Neuronal stem cell (in vitro differentiated cells): ENCODE results near the gene SGSH.
A peak's percentile ranks its signal among the peaks of the same experiment; 100 is the strongest.

Experiments
- DNase-seq: peaks from one replicate; pipeline ENCODE4 v3.0.0-alpha.2; 2013; ENCODE audit warnings: low spot score
- H2AFZ ChIP-seq: one replicate; pipeline ENCODE4 v1.6.1; 2013; ENCODE audit warnings: mild to moderate bottlenecking, low read length, inconsistent platforms
- H2AK5ac ChIP-seq: 2 replicates; pipeline ENCODE4 v1.6.1; 2013; ENCODE audit warnings: low read depth, mild to moderate bottlenecking, inconsistent platforms, low read length, moderate library complexity, mixed read lengths
- H2BK120ac ChIP-seq: 2 replicates; pipeline ENCODE4 v1.6.1; 2013; ENCODE audit warnings: low read depth, mild to moderate bottlenecking, inconsistent platforms, low read length, moderate library complexity, mixed read lengths
- H2BK12ac ChIP-seq: one replicate; pipeline ENCODE4 v1.6.1; 2013; ENCODE audit warnings: low read length, inconsistent platforms
- H2BK15ac ChIP-seq: 2 replicates; pipeline ENCODE4 v1.6.1; 2013; ENCODE audit warnings: mild to moderate bottlenecking, low read length, inconsistent platforms, mixed read lengths
- H2BK5ac ChIP-seq: one replicate; pipeline ENCODE4 v1.6.1; 2013; ENCODE audit warnings: inconsistent platforms, mild to moderate bottlenecking, low read length, moderate library complexity
- H3K14ac ChIP-seq: one replicate; pipeline ENCODE4 v1.6.1; 2013; ENCODE audit warnings: low read length, inconsistent platforms
- H3K18ac ChIP-seq: 2 replicates; pipeline ENCODE4 v1.6.1; 2013; ENCODE audit warnings: low read length, inconsistent platforms
- H3K23ac ChIP-seq: 2 replicates; pipeline ENCODE4 v1.6.1; 2013; ENCODE audit warnings: low read depth, mild to moderate bottlenecking, mixed read lengths, low read length, inconsistent platforms; ENCODE audit not compliant: poor library complexity
- H3K27ac ChIP-seq: replicated peaks from 3 replicates; pipeline ENCODE4 v1.5.1; 2013; ENCODE audit warnings: low read length, inconsistent platforms
- H3K27me3 ChIP-seq, 3 experiments: 2 replicates each; pipeline ENCODE4 v1.6.1; 2013; ENCODE audit warnings: low read length in 3 of 3, mild to moderate bottlenecking in 2 of 3, inconsistent platforms in 1 of 3, low read depth in 1 of 3, mixed read lengths in 1 of 3, moderate library complexity in 1 of 3; ENCODE audit not compliant: control insufficient read depth in 3 of 3, insufficient read depth in 3 of 3
- H3K36me3 ChIP-seq, 2 donors: replicated peaks in 1 of 2; 2 replicates each; pipeline ENCODE4 v1.6.1; 2013; ENCODE audit warnings: low read length in 2 of 2; ENCODE audit not compliant: control insufficient read depth in 2 of 2, insufficient read depth in 2 of 2
- H3K4ac ChIP-seq: 2 replicates; pipeline ENCODE4 v1.6.1; 2013; ENCODE audit warnings: inconsistent platforms, mild to moderate bottlenecking, low read length, moderate library complexity
- H3K4me1 ChIP-seq, 2 donors: 1 replicate in 1 of 2; 2 replicates in 1 of 2; pipeline ENCODE4 v1.6.1; 2013; ENCODE audit warnings: low read length in 2 of 2, low read depth in 1 of 2; ENCODE audit not compliant: control insufficient read depth in 2 of 2, insufficient read depth in 1 of 2
- H3K4me2 ChIP-seq: one replicate; pipeline ENCODE4 v1.6.1; 2013; ENCODE audit warnings: mild to moderate bottlenecking, low read length, inconsistent platforms; ENCODE audit not compliant: insufficient read depth, poor library complexity, severe bottlenecking
- H3K4me3 ChIP-seq, 2 donors: 2 replicates each; pipeline ENCODE4 v1.5.1; 2013; ENCODE audit warnings: low read length in 2 of 2, mild to moderate bottlenecking in 2 of 2, inconsistent platforms in 1 of 2, moderate library complexity in 1 of 2
- H3K79me1 ChIP-seq: one replicate; pipeline ENCODE4 v1.6.1; 2013; ENCODE audit warnings: low read depth, mild to moderate bottlenecking, inconsistent platforms, low read length, moderate library complexity
- H3K9ac ChIP-seq: one replicate; pipeline ENCODE4 v1.6.1; 2013; ENCODE audit warnings: mild to moderate bottlenecking, low read depth, low read length, inconsistent platforms; ENCODE audit not compliant: poor library complexity
- H3K9me3 ChIP-seq, 2 donors: replicated peaks in 1 of 2; 2 replicates each; pipeline versions ENCODE3 to v1.6.1; 2013; ENCODE audit warnings: low read length in 2 of 2, mild to moderate bottlenecking in 2 of 2, inconsistent platforms in 1 of 2, low read depth in 1 of 2, mixed read lengths in 1 of 2, moderate library complexity in 1 of 2; ENCODE audit not compliant: control insufficient read depth in 2 of 2, insufficient read depth in 1 of 2
- H4K8ac ChIP-seq: one replicate; pipeline ENCODE4 v1.6.1; 2013; ENCODE audit warnings: low read depth, mild to moderate bottlenecking, inconsistent platforms, low read length, moderate library complexity
- H4K91ac ChIP-seq: one replicate; pipeline ENCODE4 v1.6.1; 2013; ENCODE audit warnings: low read length, low read depth, mild to moderate bottlenecking, inconsistent platforms; ENCODE audit not compliant: poor library complexity
- WGBS, 2 donors: extraction: QIAGEN DNeasy Blood & Tissue Kit; methylation state at CpG; one replicate each; pipeline ENCODE4 v1.1.7; 2013; ENCODE audit warnings: missing lambda C conversion rate in 2 of 2, mixed read lengths in 1 of 2; ENCODE audit not compliant: insufficient read length in 2 of 2, insufficient replicate concordance in 1 of 2; ENCODE audit errors: extremely low coverage in 2 of 2; 5-methylcytosine and 5-hydroxymethylcytosine counted together

SGSH gene

DNA sequence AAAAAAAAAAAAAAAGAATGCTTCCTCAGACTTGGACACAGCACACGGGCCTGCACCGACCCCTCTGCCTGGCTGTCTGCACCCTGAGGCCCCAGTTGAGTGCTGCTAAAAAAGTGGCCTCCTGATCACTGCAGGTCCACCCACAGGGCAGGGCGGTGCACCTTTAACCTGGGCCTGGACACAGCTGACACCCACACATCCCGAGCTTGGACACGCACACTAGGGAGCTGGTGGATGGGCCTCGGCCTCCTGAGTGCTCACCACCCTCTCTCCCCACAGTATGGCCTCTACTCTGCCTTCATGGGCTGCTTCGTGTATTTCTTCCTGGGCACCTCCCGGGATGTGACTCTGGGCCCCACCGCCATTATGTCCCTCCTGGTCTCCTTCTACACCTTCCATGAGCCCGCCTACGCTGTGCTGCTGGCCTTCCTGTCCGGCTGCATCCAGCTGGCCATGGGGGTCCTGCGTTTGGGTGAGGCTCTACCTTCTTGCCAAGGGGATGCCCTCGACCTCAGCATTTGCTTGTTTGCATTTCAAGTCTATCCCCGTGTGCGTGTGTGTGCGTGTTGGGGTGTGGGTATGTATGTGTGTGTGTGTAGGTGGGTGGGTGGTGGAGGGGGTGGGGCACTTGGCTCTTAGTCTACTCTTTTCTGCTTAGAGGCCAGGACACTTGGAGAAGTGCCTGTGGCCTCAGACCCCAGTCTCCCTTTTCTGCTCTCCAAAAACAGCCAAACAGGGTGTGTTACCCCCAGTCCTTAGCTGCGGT lies 2.4 kb upstream of the SGSH start:
- Histone ChIP-seq H4K8ac (no peak overlapping the region), H2BK12ac (no peak overlapping the region), H2AFZ (no peak overlapping the region), H3K23ac (no peak overlapping the region), H3K27ac (no peak overlapping the region), H3K18ac (no peak overlapping the region), H2AK5ac (no peak overlapping the region), H3K36me3 (peaks cover 5 to 18% of the 10 kb centered on the region in 2 donors), H3K4ac (no peak overlapping the region), H3K9ac (peak overlapping the region; percentile 37), H2BK5ac (no peak overlapping the region), H3K9me3 (no peaks in the 10 kb centered on the region), H3K4me1 (peaks cover 10 to 14% of the 10 kb centered on the region in 2 donors), H3K4me2 (no peak overlapping the region), H2BK120ac (no peak overlapping the region), H2BK15ac (no peak overlapping the region), H4K91ac (no peak overlapping the region), H3K79me1 (peaks cover 3% of the 10 kb centered on the region), H3K4me3 (peak overlapping the region in 1 of 2 donors; percentile 7), H3K14ac (no peak overlapping the region), H3K27me3 (no peaks in the 10 kb centered on the region)
- DNase-seq, result no peak
- no CpG with 5 or more reads among the region's 18 CpGs for WGBS, 2 donors

DNA sequence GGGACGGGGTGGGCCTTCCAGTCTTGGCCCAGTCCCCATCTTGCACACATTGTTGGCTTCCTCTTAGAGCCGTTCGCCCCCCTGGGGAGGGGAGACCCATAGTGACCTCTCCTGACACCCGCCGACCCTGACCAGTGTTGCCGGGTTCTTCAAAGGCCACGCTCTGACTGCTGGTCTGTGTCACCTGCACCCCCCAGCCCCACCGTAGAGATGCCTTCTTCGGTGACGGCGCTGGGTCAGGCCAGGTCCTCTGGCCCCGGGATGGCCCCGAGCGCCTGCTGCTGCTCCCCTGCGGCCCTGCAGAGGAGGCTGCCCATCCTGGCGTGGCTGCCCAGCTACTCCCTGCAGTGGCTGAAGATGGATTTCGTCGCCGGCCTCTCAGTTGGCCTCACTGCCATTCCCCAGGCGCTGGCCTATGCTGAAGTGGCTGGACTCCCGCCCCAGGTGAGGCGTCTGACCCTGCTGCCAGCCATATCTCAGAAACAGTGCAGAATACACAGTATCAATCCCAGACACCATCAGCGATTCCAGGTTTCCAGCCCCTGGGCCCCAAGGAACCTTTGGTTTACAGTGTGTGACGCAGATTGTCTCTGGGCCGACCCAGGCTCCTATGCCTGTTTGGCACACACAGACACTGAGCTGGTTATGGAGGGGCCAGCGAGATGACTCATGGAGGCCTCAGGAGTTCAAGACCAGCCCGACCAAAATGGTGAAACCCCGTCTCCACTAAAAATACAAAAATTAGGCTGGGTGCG lies 1.4 kb upstream of the SGSH start:
- Histone ChIP-seq H3K4me3 (peak overlapping the region in 1 of 2 donors; percentile 61), H3K23ac (no peak overlapping the region), H3K4me2 (peak overlapping the region; percentile 85), H2BK15ac (no peak overlapping the region), H3K36me3 (peaks cover 7 to 21% of the 10 kb centered on the region in 2 donors), H2AFZ (peak overlapping the region; percentile 99), H3K18ac (no peak overlapping the region), H3K9ac (peak overlapping the region; percentile 25), H2BK12ac (no peak overlapping the region), H2AK5ac (peak overlapping the region; percentile 5), H3K4me1 (peaks cover 10 to 14% of the 10 kb centered on the region in 2 donors), H4K8ac (no peak overlapping the region), H2BK5ac (no peak overlapping the region), H4K91ac (no peak overlapping the region), H3K79me1 (peaks cover 2% of the 10 kb centered on the region), H3K14ac (no peak overlapping the region), H3K9me3 (no peaks in the 10 kb centered on the region), H3K27ac (no peak overlapping the region), H3K27me3 (no peaks in the 10 kb centered on the region), H2BK120ac (no peak overlapping the region), H3K4ac (no peak overlapping the region)
- DNase-seq, result no peak
- no CpG with 5 or more reads among the region's 29 CpGs for WGBS, 2 donors

DNA sequence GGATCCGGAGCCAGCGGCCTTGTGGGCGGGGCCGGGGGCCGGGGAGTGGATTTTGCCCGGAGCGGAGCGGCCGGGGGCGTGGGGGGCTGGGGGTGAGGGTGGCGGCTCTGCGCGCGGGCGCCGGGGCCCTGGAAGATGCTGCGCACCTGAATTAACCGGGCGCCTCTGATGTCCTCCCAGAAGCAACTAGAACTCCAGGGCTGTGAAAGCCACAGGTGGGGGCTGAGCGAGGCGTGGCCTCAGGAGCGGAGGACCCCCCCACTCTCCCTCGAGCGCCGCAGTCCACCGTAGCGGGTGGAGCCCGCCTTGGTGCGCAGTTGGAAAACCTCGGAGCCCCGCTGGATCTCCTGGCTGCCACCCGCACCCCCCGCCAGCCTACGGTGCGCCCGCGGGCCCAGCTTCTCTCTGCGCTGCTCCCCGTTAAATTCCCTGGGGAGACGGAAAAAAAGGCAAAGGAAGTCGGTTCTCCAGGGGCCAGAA lies 643 bp upstream of the SGSH start:
- H3K4me1 ChIP-seq, result peaks cover 10 to 14% of the 10 kb centered on the region in 2 donors
- no peak for DNase-seq
- no peak overlapping the region for H3K14ac ChIP-seq
- no peak overlapping the region for H2BK12ac ChIP-seq
- H4K8ac ChIP-seq, result no peak overlapping the region
- peak overlapping the region; percentile 79 for H3K9ac ChIP-seq
- H3K27ac ChIP-seq, result no peak overlapping the region
- H3K9me3 ChIP-seq, result no peaks in the 10 kb centered on the region
- H3K4me3 ChIP-seq, result peak overlapping the region; percentile 61 to 87
- WGBS, 2 donors, result no CpG with 5 or more reads among the region's 41 CpGs
- peak overlapping the region; percentile 77 for H3K18ac ChIP-seq
- H2BK5ac ChIP-seq, result no peak overlapping the region
- no peak overlapping the region for H2BK15ac ChIP-seq
- H3K4ac ChIP-seq, result no peak overlapping the region
- no peaks in the 10 kb centered on the region for H3K27me3 ChIP-seq
- no peak overlapping the region for H2AK5ac ChIP-seq
- peak overlapping the region; percentile 99 for H2AFZ ChIP-seq
- H3K23ac ChIP-seq, result peak overlapping the region; percentile 59
- no peak overlapping the region for H4K91ac ChIP-seq
- H3K79me1 ChIP-seq, result peaks cover 2% of the 10 kb centered on the region
- H3K4me2 ChIP-seq, result peak overlapping the region; percentile 85
- H2BK120ac ChIP-seq, result no peak overlapping the region
- H3K36me3 ChIP-seq, result peaks cover 8 to 23% of the 10 kb centered on the region in 2 donors

DNA sequence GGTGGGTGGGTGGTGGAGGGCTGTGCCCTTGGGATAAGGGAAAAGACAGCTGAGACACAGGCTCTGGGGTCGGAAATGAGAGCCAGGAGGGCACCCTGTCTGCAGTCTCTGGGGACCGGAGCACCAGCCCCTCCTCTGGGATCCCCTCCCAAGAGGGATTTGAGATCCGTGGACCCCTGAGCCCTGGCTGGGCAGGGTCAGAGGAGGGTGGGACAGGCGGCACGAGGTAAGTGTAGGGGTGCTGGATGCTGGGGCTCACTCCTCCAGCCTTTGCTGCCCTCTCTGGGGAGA lies 425 bp downstream of the SGSH start:
- H3K27ac ChIP-seq, result no peak overlapping the region
- no peak for DNase-seq
- no CpG with 5 or more reads among the region's 5 CpGs for WGBS, 2 donors
- H3K4me2 ChIP-seq, result peak overlapping the region; percentile 99
- H2AFZ ChIP-seq, result peak overlapping the region; percentile 99
- no peak overlapping the region for H4K91ac ChIP-seq
- peak overlapping the region; percentile 46 for H2BK12ac ChIP-seq
- no peaks in the 10 kb centered on the region for H3K27me3 ChIP-seq
- peak overlapping the region; percentile 97 for H3K14ac ChIP-seq
- H2BK120ac ChIP-seq, result peak overlapping the region; percentile 83
- peak overlapping the region; percentile 61 to 84 for H3K4me3 ChIP-seq
- H3K36me3 ChIP-seq, result peaks cover 8 to 23% of the 10 kb centered on the region in 2 donors
- H3K4ac ChIP-seq, result peak overlapping the region; percentile 77
- peak overlapping the region; percentile 96 for H3K18ac ChIP-seq
- H3K9me3 ChIP-seq, result no peaks in the 10 kb centered on the region
- peak overlapping the region; percentile 99 for H3K9ac ChIP-seq
- H4K8ac ChIP-seq, result peak overlapping the region; percentile 72
- peaks cover 5% of the 10 kb centered on the region for H3K79me1 ChIP-seq
- H2BK15ac ChIP-seq, result peak overlapping the region; percentile 87
- H2AK5ac ChIP-seq, result peak overlapping the region; percentile 93
- H3K23ac ChIP-seq, result peak overlapping the region; percentile 87
- H3K4me1 ChIP-seq, result peaks cover 10 to 14% of the 10 kb centered on the region in 2 donors
- H2BK5ac ChIP-seq, result no peak overlapping the region
